Measurements from ENCODE around the gene MLLT3. TPM values are rescaled to one million over a fixed set of nuclear protein-coding genes. Genes with fewer than 3 reads are reported as not detected.

Gene MLLT3
- total RNA-seq, 1 donor from 2014 or later, result 35.1 TPM

- DNase-seq (ENCODE audit: low read depth), result no peak
- TF ChIP-seq CTCF (IDR thresholded peaks at IDR 0.05; ENCODE audit: insufficient read depth, low read depth, low read length) (no peak), EZH2 (IDR thresholded peaks at IDR 0.05; ENCODE audit: insufficient read depth, low read length) (no peak)
- Mint-ChIP-seq H3K36me3 (ENCODE audit: low read depth, unreplicated experiment) (peaks cover 2% of the 10 kb centered on the region), H3K4me3 (ENCODE audit: unreplicated experiment) (no peak overlapping the region), H3K27me3 (ENCODE audit: low read depth, unreplicated experiment) (no peaks in the 10 kb centered on the region), H3K27ac (ENCODE audit: unreplicated experiment) (no peak overlapping the region), H3K4me1 (ENCODE audit: low read depth, unreplicated experiment) (peaks cover 20% of the 10 kb centered on the region), H3K9me3 (ENCODE audit: unreplicated experiment) (peaks cover 6% of the 10 kb centered on the region)
- Histone ChIP-seq H3K4me2 (ENCODE audit: low read length) (no peak overlapping the region), H3K36me3 (ENCODE audit: insufficient read depth, low read length) (no peaks in the 10 kb centered on the region), H3K4me3 (ENCODE audit: insufficient read depth, low read depth, low read length) (no peak overlapping the region), H3K4me1 (ENCODE audit: insufficient read depth, low read length) (peaks cover 12% of the 10 kb centered on the region), H3K27me3 (ENCODE audit: insufficient read depth, low read length) (no peaks in the 10 kb centered on the region), H3K79me2 (ENCODE audit: insufficient read depth, low read length) (no peaks in the 10 kb centered on the region), H3K9ac (ENCODE audit: low read length) (no peak overlapping the region), H3K9me3 (ENCODE audit: insufficient read depth, low read depth, low read length) (no peaks in the 10 kb centered on the region), H3K27ac (ENCODE audit: low read depth, low read length) (no peak overlapping the region), H2AFZ (ENCODE audit: low read depth, low read length) (no peak overlapping the region), H4K20me1 (ENCODE audit: insufficient read depth, low read length) (no peaks in the 10 kb centered on the region)
- no peak for FAIRE-seq
These were observed 326.7 kb downstream of the MLLT3 start for GRCh38 chr9:20295555-20295954.

DNA sequence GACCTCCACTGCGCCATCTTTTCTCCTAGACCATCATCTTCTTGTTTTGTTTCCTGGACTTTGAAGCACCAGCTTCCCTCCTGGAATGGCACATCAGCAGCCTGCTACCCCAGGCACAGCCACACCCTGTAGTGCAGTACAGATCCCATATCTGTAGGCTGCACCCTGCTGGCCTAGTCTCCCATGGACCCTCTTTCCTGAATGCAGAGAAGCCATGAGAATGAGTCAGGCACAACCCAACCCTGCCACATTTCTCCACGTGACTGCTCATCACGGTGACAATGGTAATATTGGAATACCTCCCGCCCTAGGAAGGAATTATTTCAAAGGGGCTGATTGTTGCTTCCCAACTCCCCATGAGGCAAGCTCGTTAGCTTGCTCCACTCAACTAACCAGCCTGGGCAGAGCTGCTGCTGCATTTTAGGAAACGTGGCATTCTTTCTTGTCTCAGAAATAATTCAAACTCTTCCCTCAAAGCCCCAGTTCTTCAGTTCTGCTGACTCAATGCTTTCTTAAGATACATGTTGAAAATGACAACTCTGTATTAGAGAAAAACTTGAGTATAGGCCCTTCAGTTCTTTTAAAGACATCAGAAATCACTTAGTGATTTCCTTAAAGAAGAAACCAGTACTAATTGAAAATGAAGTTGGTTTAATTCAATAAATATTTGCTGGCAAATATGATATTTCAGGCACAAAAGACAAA lies 328.1 kb downstream of the MLLT3 start:
- peaks cover 18% of the 10 kb centered on the region for H3K4me1 Mint-ChIP-seq (ENCODE audit: low read depth, unreplicated experiment)
- H3K4me3 ChIP-seq (ENCODE audit: insufficient read depth, low read depth, low read length), result no peak overlapping the region
- H3K9ac ChIP-seq (ENCODE audit: low read length), result no peak overlapping the region
- no peaks in the 10 kb centered on the region for H3K9me3 ChIP-seq (ENCODE audit: insufficient read depth, low read depth, low read length)
- H3K27ac ChIP-seq (ENCODE audit: low read depth, low read length), result no peak overlapping the region
- no peaks in the 10 kb centered on the region for H3K27me3 Mint-ChIP-seq (ENCODE audit: low read depth, unreplicated experiment)
- H3K36me3 Mint-ChIP-seq (ENCODE audit: low read depth, unreplicated experiment), result peaks cover 2% of the 10 kb centered on the region
- H3K36me3 ChIP-seq (ENCODE audit: insufficient read depth, low read length), result no peaks in the 10 kb centered on the region
- H3K27ac Mint-ChIP-seq (ENCODE audit: unreplicated experiment), result no peak overlapping the region
- TF ChIP-seq EZH2 (IDR thresholded peaks at IDR 0.05; ENCODE audit: insufficient read depth, low read length) (no peak), CTCF (IDR thresholded peaks at IDR 0.05; ENCODE audit: insufficient read depth, low read depth, low read length) (no peak)
- H3K79me2 ChIP-seq (ENCODE audit: insufficient read depth, low read length), result no peaks in the 10 kb centered on the region
- peaks cover 12% of the 10 kb centered on the region for H3K4me1 ChIP-seq (ENCODE audit: insufficient read depth, low read length)
- H3K4me2 ChIP-seq (ENCODE audit: low read length), result no peak overlapping the region
- H4K20me1 ChIP-seq (ENCODE audit: insufficient read depth, low read length), result no peaks in the 10 kb centered on the region
- no peak overlapping the region for H3K4me3 Mint-ChIP-seq (ENCODE audit: unreplicated experiment)
- DNase-seq (ENCODE audit: low read depth) (no peak), FAIRE-seq (no peak)
- no peak overlapping the region for H2AFZ ChIP-seq (ENCODE audit: low read depth, low read length)
- H3K27me3 ChIP-seq (ENCODE audit: insufficient read depth, low read length), result no peaks in the 10 kb centered on the region
- H3K9me3 Mint-ChIP-seq (ENCODE audit: unreplicated experiment), result peaks cover 6% of the 10 kb centered on the region

DNA sequence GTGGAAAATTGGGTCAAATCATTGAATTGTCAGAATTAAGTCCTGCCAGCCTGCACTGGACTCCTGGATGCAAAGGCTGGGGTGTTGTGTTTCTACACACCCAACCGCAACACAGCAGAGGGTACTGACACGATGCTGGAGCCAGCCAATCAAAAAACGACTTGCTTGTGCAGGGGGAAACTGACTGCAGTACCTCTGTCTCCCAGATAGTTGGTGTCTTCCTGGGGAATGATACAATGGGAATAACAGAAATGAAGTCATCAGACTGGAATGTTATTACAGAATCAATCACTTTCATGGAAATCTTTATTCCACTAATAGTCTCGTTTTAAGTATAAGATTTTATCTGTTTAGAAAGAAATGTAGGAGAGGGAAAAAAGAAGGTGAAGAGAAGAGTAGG lies 330.3 kb downstream of the MLLT3 start:
- Mint-ChIP-seq H3K36me3 (ENCODE audit: low read depth, unreplicated experiment) (peaks cover 2% of the 10 kb centered on the region), H3K9me3 (ENCODE audit: unreplicated experiment) (peaks cover 15% of the 10 kb centered on the region), H3K27ac (ENCODE audit: unreplicated experiment) (no peak overlapping the region), H3K27me3 (ENCODE audit: low read depth, unreplicated experiment) (no peaks in the 10 kb centered on the region), H3K4me1 (ENCODE audit: low read depth, unreplicated experiment) (peaks cover 8% of the 10 kb centered on the region), H3K4me3 (ENCODE audit: unreplicated experiment) (no peak overlapping the region)
- Histone ChIP-seq H3K9ac (ENCODE audit: low read length) (no peak overlapping the region), H3K4me1 (ENCODE audit: insufficient read depth, low read length) (peaks cover under 1% of the 10 kb centered on the region), H3K36me3 (ENCODE audit: insufficient read depth, low read length) (no peaks in the 10 kb centered on the region), H3K27ac (ENCODE audit: low read depth, low read length) (no peak overlapping the region), H2AFZ (ENCODE audit: low read depth, low read length) (no peak overlapping the region), H3K4me3 (ENCODE audit: insufficient read depth, low read depth, low read length) (no peak overlapping the region), H3K4me2 (ENCODE audit: low read length) (no peak overlapping the region), H3K79me2 (ENCODE audit: insufficient read depth, low read length) (no peaks in the 10 kb centered on the region), H4K20me1 (ENCODE audit: insufficient read depth, low read length) (no peaks in the 10 kb centered on the region), H3K9me3 (ENCODE audit: insufficient read depth, low read depth, low read length) (no peaks in the 10 kb centered on the region), H3K27me3 (ENCODE audit: insufficient read depth, low read length) (no peaks in the 10 kb centered on the region)
- FAIRE-seq (no peak), DNase-seq (ENCODE audit: low read depth) (peak; percentile 64)
- peak; percentile 50 for TF ChIP-seq CTCF (IDR thresholded peaks at IDR 0.05; ENCODE audit: insufficient read depth, low read depth, low read length)
- no peak for TF ChIP-seq EZH2 (IDR thresholded peaks at IDR 0.05; ENCODE audit: insufficient read depth, low read length)
